Neutrophil (primary cell): Measurements from ENCODE around the gene TMEM258.

Experiments used
- H3K27ac ChIP-seq: fragments of 200-600 bp; sonication (generic); 2 replicates; pipeline ENCODE4 v1.5.1; 2016; ENCODE audit warnings: mild to moderate bottlenecking, moderate library complexity
- H3K27me3 ChIP-seq: fragments of 200-600 bp; sonication (generic); 2 replicates; pipeline ENCODE4 v1.6.0; 2016; ENCODE audit warnings: mild to moderate bottlenecking
- H3K36me3 ChIP-seq: fragments of 200-600 bp; sonication (generic); 2 replicates; pipeline ENCODE4 v1.5.1; 2017
- H3K4me1 ChIP-seq, 2 experiments: fragments of 200-600 bp in 1 of 2; sonication (generic) in 1 of 2; 1 replicate in 1 of 2; 2 replicates in 1 of 2; pipeline versions ENCODE4 v1.5.1 to v1.6.1; 2013 to 2016; ENCODE audit warnings: low read depth in 1 of 2, low read length in 1 of 2, mild to moderate bottlenecking in 1 of 2, moderate library complexity in 1 of 2; ENCODE audit not compliant: control insufficient read depth in 1 of 2, insufficient read depth in 1 of 2
- H3K4me3 ChIP-seq, 2 experiments: fragments of 200-600 bp in 1 of 2; sonication (generic) in 1 of 2; 1 replicate in 1 of 2; 2 replicates in 1 of 2; pipeline ENCODE4 v1.5.1; 2013 to 2016; ENCODE audit warnings: low read depth in 1 of 2, low read length in 1 of 2, mild to moderate bottlenecking in 1 of 2, moderate library complexity in 1 of 2
- H3K9me3 ChIP-seq: fragments of 200-600 bp; sonication (generic); 2 replicates; pipeline ENCODE4 v1.5.1; 2016
- CTCF ChIP-seq: fragments of 200-600 bp; sonication (generic); IDR thresholded peaks from 2 replicates; pipeline ENCODE4 v1.5.1; 2016; ENCODE audit warnings: antibody characterized with exemption

TMEM258 gene

GRCh38 chr11:61743486-61744095, 48.8 kb downstream of the TMEM258 start:
- no peaks in the 10 kb centered on the region for H3K9me3 ChIP-seq
- H3K27me3 ChIP-seq, result peaks cover 9% of the 10 kb centered on the region
- no peaks in the 10 kb centered on the region for H3K36me3 ChIP-seq
- H3K4me1 ChIP-seq, result peaks cover 4 to 8% of the 10 kb centered on the region in 2 experiments
- TF ChIP-seq CTCF, result no peak
- H3K27ac ChIP-seq, result no peak overlapping the region
- H3K4me3 ChIP-seq, result no peak overlapping the region

DNA sequence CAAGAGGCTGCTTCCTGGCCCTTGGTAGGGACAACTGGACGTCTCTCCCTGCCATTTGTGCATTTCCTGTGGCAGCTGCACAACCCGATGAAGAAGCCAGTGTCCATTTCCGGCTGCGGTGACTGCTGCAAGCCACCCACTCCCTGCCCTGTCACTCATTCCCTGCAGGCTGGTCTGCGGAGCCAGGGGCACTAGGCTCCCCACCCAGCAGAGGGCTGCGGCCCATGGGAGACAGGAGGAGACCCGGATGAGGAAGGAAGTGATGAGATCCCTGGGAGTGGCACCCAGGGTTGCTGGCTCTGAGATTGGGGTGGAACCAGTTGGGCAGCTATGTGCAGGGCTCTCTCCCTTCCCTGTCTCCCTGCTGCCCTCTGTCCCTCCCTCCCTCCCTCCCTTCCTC, 50.0 kb downstream of the TMEM258 start:
- no peak for TF ChIP-seq CTCF
- Histone ChIP-seq H3K4me3 (no peak overlapping the region), H3K36me3 (no peaks in the 10 kb centered on the region), H3K27ac (no peak overlapping the region), H3K9me3 (no peaks in the 10 kb centered on the region), H3K27me3 (no peaks in the 10 kb centered on the region), H3K4me1 (peaks cover 4 to 8% of the 10 kb centered on the region in 2 experiments)

- Histone ChIP-seq H3K4me1 (peaks cover 4 to 8% of the 10 kb centered on the region in 2 experiments), H3K27ac (no peak overlapping the region), H3K36me3 (no peaks in the 10 kb centered on the region), H3K4me3 (no peak overlapping the region), H3K27me3 (no peaks in the 10 kb centered on the region), H3K9me3 (no peaks in the 10 kb centered on the region)
- no peak for TF ChIP-seq CTCF
Observed at GRCh38 chr11:61739966-61740365, 52.4 kb downstream of the TMEM258 start.

GRCh38 chr11:61739413-61739812, 53.0 kb downstream of the TMEM258 start:
- no peak overlapping the region for H3K27ac ChIP-seq
- H3K27me3 ChIP-seq, result no peaks in the 10 kb centered on the region
- H3K9me3 ChIP-seq, result no peaks in the 10 kb centered on the region
- TF ChIP-seq CTCF, result no peak
- H3K4me3 ChIP-seq, result no peak overlapping the region
- peaks cover 4 to 8% of the 10 kb centered on the region in 2 experiments for H3K4me1 ChIP-seq
- no peaks in the 10 kb centered on the region for H3K36me3 ChIP-seq
